Vagina (tissue), 2 donors: ENCODE data around the gene GNA15.

ENCODE experiments used
- POLR2A ChIP-seq, 2 donors: fragments of 450-650 bp; IDR thresholded peaks; one replicate each; pipeline ENCODE4 v1.6.1; 2017; ENCODE audit warnings: antibody characterized with exemption in 2 of 2, mild to moderate bottlenecking in 2 of 2, moderate library complexity in 2 of 2
- POLR2AphosphoS5 ChIP-seq, 2 donors: sonication (generic); formaldehyde crosslinking; IDR thresholded peaks; one replicate each; pipeline ENCODE4 v1.9.0; 2017; ENCODE audit warnings: antibody characterized with exemption in 2 of 2, mild to moderate bottlenecking in 2 of 2, low read depth in 1 of 2; ENCODE audit not compliant: insufficient read depth in 1 of 2
- TF ChIP-seq, protein P1 (sequence below), 3 experiments: fragments of 450-650 bp in 2 of 3; fragments of 200-600 bp in 1 of 3; sonication (generic) in 1 of 3; IDR thresholded peaks; one replicate each; pipeline ENCODE4 v1.5.1; 2017 to 2019; ENCODE audit warnings: antibody characterized with exemption in 3 of 3, mild to moderate bottlenecking in 2 of 3, moderate library complexity in 2 of 3

DNA sequence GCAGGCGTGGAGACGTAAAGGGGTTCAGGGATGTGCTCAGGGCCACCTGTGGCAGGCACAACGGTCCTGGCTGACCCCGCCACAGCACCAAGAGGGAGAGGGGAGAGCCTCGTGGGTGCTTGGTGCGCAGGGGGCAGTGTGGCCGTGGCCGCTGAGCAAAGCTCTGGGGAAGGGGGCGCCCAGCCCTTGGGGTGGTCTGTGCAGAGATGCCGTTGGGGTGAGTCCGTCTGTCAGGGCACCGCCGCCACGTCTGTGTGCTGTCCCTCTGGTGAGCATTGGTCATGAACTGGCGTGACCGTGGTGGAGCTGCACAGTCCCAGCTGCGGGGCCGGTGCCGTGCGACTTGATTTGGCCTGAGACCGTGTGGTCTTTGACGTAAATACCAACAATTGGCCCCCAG is 26.3 kb upstream of the GNA15 start:
- TF ChIP-seq, protein P1, sequence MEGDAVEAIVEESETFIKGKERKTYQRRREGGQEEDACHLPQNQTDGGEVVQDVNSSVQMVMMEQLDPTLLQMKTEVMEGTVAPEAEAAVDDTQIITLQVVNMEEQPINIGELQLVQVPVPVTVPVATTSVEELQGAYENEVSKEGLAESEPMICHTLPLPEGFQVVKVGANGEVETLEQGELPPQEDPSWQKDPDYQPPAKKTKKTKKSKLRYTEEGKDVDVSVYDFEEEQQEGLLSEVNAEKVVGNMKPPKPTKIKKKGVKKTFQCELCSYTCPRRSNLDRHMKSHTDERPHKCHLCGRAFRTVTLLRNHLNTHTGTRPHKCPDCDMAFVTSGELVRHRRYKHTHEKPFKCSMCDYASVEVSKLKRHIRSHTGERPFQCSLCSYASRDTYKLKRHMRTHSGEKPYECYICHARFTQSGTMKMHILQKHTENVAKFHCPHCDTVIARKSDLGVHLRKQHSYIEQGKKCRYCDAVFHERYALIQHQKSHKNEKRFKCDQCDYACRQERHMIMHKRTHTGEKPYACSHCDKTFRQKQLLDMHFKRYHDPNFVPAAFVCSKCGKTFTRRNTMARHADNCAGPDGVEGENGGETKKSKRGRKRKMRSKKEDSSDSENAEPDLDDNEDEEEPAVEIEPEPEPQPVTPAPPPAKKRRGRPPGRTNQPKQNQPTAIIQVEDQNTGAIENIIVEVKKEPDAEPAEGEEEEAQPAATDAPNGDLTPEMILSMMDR (IDR thresholded peaks at IDR 0.05) = no peak
- no peak for TF ChIP-seq POLR2A (IDR thresholded peaks at IDR 0.05)
- no peak for TF ChIP-seq POLR2AphosphoS5 (IDR thresholded peaks at IDR 0.05; ENCODE audit: insufficient read depth in 1 of 2, low read depth in 1 of 2)
